GM12865 (cell line): ENCODE measurements around the gene BARX2.

Source experiments
- DNase-seq: peaks from one replicate; pipeline ENCODE4 v3.0.0; 2010; ENCODE audit warnings: low read depth
- H3K4me3 ChIP-seq: 2 replicates; pipeline ENCODE4 v1.5.1; 2011; ENCODE audit warnings: mild to moderate bottlenecking, low read depth, low read length, control low read depth
- CTCF ChIP-seq: IDR thresholded peaks from 2 replicates; pipeline ENCODE4 v1.5.1; 2011; ENCODE audit warnings: low read length, control low read depth, low read depth, inconsistent platforms; ENCODE audit not compliant: insufficient read depth; ENCODE audit errors: missing control alignments

BARX2 gene

GRCh38 chr11:129383060-129383459, 7.4 kb downstream of the BARX2 start:
- DNase-seq: no peak
- H3K4me3 ChIP-seq: no peak overlapping the region
- no peak for TF ChIP-seq CTCF

- no peak for TF ChIP-seq CTCF
- H3K4me3 ChIP-seq: no peak overlapping the region
- DNase-seq: no peak
These were observed 7.9 kb downstream of the BARX2 start for GRCh38 chr11:129383502-129383901.

- H3K4me3 ChIP-seq: no peak overlapping the region
- no peak for DNase-seq
- no peak for TF ChIP-seq CTCF
These were observed 8.8 kb downstream of the BARX2 start for GRCh38 chr11:129384415-129384814.

- no peak overlapping the region for H3K4me3 ChIP-seq
- DNase-seq: no peak
These were observed 10.2 kb downstream of the BARX2 start for GRCh38 chr11:129385801-129386200.

GRCh38 chr11:129386795-129387397, 11.2 kb downstream of the BARX2 start:
- no peak overlapping the region for H3K4me3 ChIP-seq
- DNase-seq: no peak

More at GRCh38 chr11:129385801-129386200, 10.2 kb downstream of the BARX2 start:
- no peak for TF ChIP-seq CTCF

GRCh38 chr11:129387434-129387833, 11.8 kb downstream of the BARX2 start:
- no peak for DNase-seq
- TF ChIP-seq CTCF: no peak
- H3K4me3 ChIP-seq: no peak overlapping the region

More at GRCh38 chr11:129386795-129387397, 11.2 kb downstream of the BARX2 start:
- TF ChIP-seq CTCF: no peak

DNA sequence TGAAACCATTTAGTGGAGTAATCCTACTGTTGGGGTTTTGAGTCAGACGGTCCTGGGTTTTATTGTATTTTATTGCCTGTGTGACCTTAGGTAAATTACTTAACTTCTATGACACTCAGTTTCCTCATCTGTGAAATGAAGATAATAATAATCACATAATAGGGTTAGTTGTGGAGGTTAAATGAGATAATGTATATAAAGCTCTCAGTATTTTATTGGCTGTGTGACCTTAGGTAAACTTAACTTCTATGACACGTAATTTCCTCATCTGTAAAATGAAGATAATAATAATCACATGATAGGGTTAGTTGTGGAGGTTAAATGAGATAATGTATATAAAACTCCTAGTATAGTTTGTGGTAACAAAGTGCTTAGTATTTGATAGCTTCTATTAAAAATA, 13.2 kb downstream of the BARX2 start:
- no peak overlapping the region for H3K4me3 ChIP-seq
- TF ChIP-seq CTCF: no peak
- DNase-seq: no peak
